Panc1 (cell line): ENCODE data around the gene LOXL1.

Experiments
- POLR2AphosphoS5 ChIP-seq: IDR thresholded peaks from 2 replicates; pipeline ENCODE4 v1.6.1; 2012; ENCODE audit warnings: mild to moderate bottlenecking, low read depth, low read length, moderate library complexity
- REST ChIP-seq, 2 experiments: IDR thresholded peaks; 2 replicates each; pipeline ENCODE4 v1.6.1; 2011 to 2012; ENCODE audit warnings: low read depth in 2 of 2, control low read depth in 1 of 2, low read length in 1 of 2, mild to moderate bottlenecking in 1 of 2, moderate library complexity in 1 of 2; ENCODE audit not compliant: insufficient read depth in 1 of 2
- TF ChIP-seq, protein P1 (sequence below): fragments of 450-650 bp; IDR thresholded peaks from 2 replicates; pipeline ENCODE4 v1.5.1; 2017; ENCODE audit warnings: mild to moderate bottlenecking

- TF ChIP-seq REST (IDR thresholded peaks at IDR 0.05; ENCODE audit: insufficient read depth in 1 of 2, low read depth in 2 of 2, low read length in 1 of 2) (no peak), POLR2AphosphoS5 (no peak)
- TF ChIP-seq, protein P1, sequence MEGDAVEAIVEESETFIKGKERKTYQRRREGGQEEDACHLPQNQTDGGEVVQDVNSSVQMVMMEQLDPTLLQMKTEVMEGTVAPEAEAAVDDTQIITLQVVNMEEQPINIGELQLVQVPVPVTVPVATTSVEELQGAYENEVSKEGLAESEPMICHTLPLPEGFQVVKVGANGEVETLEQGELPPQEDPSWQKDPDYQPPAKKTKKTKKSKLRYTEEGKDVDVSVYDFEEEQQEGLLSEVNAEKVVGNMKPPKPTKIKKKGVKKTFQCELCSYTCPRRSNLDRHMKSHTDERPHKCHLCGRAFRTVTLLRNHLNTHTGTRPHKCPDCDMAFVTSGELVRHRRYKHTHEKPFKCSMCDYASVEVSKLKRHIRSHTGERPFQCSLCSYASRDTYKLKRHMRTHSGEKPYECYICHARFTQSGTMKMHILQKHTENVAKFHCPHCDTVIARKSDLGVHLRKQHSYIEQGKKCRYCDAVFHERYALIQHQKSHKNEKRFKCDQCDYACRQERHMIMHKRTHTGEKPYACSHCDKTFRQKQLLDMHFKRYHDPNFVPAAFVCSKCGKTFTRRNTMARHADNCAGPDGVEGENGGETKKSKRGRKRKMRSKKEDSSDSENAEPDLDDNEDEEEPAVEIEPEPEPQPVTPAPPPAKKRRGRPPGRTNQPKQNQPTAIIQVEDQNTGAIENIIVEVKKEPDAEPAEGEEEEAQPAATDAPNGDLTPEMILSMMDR, result no peak
Observed at GRCh38 chr15:73940061-73940981, 14.1 kb downstream of the LOXL1 start.
